ENCODE measurements around the gene FKBP7.

Gene FKBP7

GRCh38 chr2:178450524-178450773, 28.0 kb downstream of the FKBP7 start:
- TF ChIP-seq, protein P1, sequence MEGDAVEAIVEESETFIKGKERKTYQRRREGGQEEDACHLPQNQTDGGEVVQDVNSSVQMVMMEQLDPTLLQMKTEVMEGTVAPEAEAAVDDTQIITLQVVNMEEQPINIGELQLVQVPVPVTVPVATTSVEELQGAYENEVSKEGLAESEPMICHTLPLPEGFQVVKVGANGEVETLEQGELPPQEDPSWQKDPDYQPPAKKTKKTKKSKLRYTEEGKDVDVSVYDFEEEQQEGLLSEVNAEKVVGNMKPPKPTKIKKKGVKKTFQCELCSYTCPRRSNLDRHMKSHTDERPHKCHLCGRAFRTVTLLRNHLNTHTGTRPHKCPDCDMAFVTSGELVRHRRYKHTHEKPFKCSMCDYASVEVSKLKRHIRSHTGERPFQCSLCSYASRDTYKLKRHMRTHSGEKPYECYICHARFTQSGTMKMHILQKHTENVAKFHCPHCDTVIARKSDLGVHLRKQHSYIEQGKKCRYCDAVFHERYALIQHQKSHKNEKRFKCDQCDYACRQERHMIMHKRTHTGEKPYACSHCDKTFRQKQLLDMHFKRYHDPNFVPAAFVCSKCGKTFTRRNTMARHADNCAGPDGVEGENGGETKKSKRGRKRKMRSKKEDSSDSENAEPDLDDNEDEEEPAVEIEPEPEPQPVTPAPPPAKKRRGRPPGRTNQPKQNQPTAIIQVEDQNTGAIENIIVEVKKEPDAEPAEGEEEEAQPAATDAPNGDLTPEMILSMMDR (IDR thresholded peaks at IDR 0.05; ENCODE audit: insufficient read depth, low read length, missing control alignments), result no peak
- ChIA-PET POLR2A (interaction anchor here (0.9 to 1.3 kb wide), 3 partner anchors 9 to 147 kb away, joined by 3 to 9 read pairs (median 3); partner anchors contain the start of gene PLEKHA3), CTCF (interaction anchor here (1.1 to 1.5 kb wide), 3 partner anchors 29 to 36 kb away, joined by 5 read pairs; partner anchors contain the start of gene PLEKHA3)
- no peak for DNase-seq (ENCODE audit: low read depth, low spot score)
- H3K4me3 ChIP-seq (ENCODE audit: low read depth, low read length), result peak overlapping the region; percentile 94

- peak overlapping the region; percentile 94 for H3K4me3 ChIP-seq (ENCODE audit: low read depth, low read length)
- TF ChIP-seq, protein P1 (IDR thresholded peaks at IDR 0.05; ENCODE audit: insufficient read depth, low read length, missing control alignments), result no peak
- DNase-seq (ENCODE audit: low read depth, low spot score), result no peak
- ChIA-PET CTCF (interaction anchor here (1.1 to 1.5 kb wide), 3 partner anchors 30 to 35 kb away, joined by 3 to 5 read pairs (median 5); partner anchors contain the start of gene PLEKHA3), POLR2A (interaction anchor here (0.6 kb wide), 1 partner anchor 19 kb away, joined by 5 read pairs; no protein-coding TSS in a partner anchor)
Measured at GRCh38 chr2:178449700-178450523, 28.5 kb downstream of the FKBP7 start.

DNA sequence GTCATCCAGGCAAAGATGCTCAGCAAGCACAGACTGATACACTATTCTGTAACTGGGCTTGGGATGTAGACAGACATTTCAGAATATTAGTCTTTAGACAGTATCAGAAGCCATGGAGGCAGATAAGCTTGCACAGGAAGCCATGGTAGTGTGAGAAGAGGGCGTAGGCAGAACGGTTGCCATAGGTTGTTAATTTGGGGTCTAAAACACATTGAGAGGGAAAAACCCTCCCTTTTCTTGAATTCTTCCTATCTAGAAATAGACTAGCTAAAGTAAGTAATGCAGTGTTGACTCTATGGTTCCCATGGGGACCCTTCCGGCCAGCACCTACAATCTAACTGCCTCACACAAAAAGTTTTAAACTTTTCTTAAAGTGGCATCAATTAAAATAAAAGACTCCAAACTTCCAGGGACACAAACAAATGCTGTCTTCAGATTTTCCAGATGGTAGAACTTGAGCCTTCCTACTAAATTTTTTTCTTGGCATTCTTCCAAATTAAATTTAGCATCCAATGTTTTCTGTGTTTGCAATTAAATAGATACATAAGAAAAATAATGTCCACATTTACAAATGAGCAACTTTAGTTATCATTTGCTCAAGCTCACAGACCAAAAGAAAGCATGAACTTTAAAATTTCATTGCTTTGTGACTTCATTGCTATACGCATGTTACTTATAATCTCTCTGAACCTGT, 29.3 kb downstream of the FKBP7 start:
- ChIA-PET POLR2A (interaction anchor here (0.6 kb wide), 1 partner anchor 19 kb away, joined by 5 read pairs; no protein-coding TSS in a partner anchor), CTCF (interaction anchor here (1.1 to 1.4 kb wide), 3 partner anchors 30 to 31 kb away, joined by 3 to 5 read pairs (median 3); partner anchors contain the start of gene PLEKHA3)
- TF ChIP-seq, protein P1 (IDR thresholded peaks at IDR 0.05; ENCODE audit: insufficient read depth, low read length, missing control alignments), result no peak
- peak overlapping the region; percentile 94 for H3K4me3 ChIP-seq (ENCODE audit: low read depth, low read length)
- no peak for DNase-seq (ENCODE audit: low read depth, low spot score)

GRCh38 chr2:178441426-178441825, 37.0 kb downstream of the FKBP7 start:
- TF ChIP-seq, protein P1 (IDR thresholded peaks at IDR 0.05; ENCODE audit: insufficient read depth, low read length, missing control alignments), result no peak
- H3K4me3 ChIP-seq (ENCODE audit: low read depth, low read length), result no peak overlapping the region
- DNase-seq (ENCODE audit: low read depth, low spot score), result no peak
- ChIA-PET POLR2A (interaction anchor here (1.5 kb wide), 1 partner anchor 9 kb away, joined by 3 read pairs; the partner anchor contains the start of genes PJVK and PRKRA), CTCF (interaction anchor here (0.9 to 1.3 kb wide), 3 partner anchors 27 to 329 kb away, joined by 3 to 4 read pairs (median 3); partner anchors contain the start of gene RBM45)

- DNase-seq (ENCODE audit: low read depth, low spot score), result no peak
- H3K4me3 ChIP-seq (ENCODE audit: low read depth, low read length), result no peak overlapping the region
- ChIA-PET CTCF (interaction anchor here (2.3 to 2.5 kb wide), 2 partner anchors 17 to 22 kb away, joined by 7 to 9 read pairs; no protein-coding TSS in a partner anchor), POLR2A (no interaction called here)
- TF ChIP-seq, protein P1 (IDR thresholded peaks at IDR 0.05; ENCODE audit: insufficient read depth, low read length, missing control alignments), result no peak
Measured at GRCh38 chr2:178436662-178437061, 41.7 kb downstream of the FKBP7 start.

Measured in AG04449 (cell line).